ENCODE measurements around the gene MTO1. TPM values are rescaled to one million over a fixed set of nuclear protein-coding genes. Genes with fewer than 3 reads are reported as not detected.

The MTO1 gene
- total and polyA plus RNA-seq, 2 of the 4 experiments (the other 2 are of a cell fraction), result 15.0 to 39.8 TPM

GRCh38 chr6:73520688-73521350 is 59.3 kb downstream of the MTO1 start, which contains the start of gene EEF1A1:
TSS of gene EEF1A1 (minus strand) at chr6:73521032. CDS start at chr6:73520026, 1,006 bp downstream.
- Histone ChIP-seq H3K4ac (ENCODE audit: low read depth, low read length) (peak within 1 kb of the TSS; percentile 97), H2AFZ (replicated peaks; ENCODE audit: low read length, poor library complexity) (peak within 1 kb of the TSS; percentile 88), H2BK5ac (ENCODE audit: low read depth, low read length, poor library complexity, severe bottlenecking) (peak within 1 kb of the TSS; percentile 98), H3K14ac (replicated peaks; ENCODE audit: low read depth, low read length) (peak within 1 kb of the TSS; percentile 99), H3K79me1 (ENCODE audit: low read depth in 1 of 2, low read length in 2 of 2) (peaks cover 12 to 32% of the 10 kb centered on the region in 2 experiments; a peak in 2 of 4 replicates), H4K8ac (ENCODE audit: low read depth in 2 of 2, low read length in 2 of 2) (peak within 1 kb of the TSS; percentile 84 to 95), H3K4me3 (ENCODE audit: insufficient read depth, low read depth, low read length) (peak within 1 kb of the TSS; percentile 84), H3K4me1 (ENCODE audit: control insufficient read depth, insufficient read depth, low read length) (peaks cover 9% of the 10 kb centered on the region), H3K56ac (ENCODE audit: extremely low read depth, insufficient read depth, low read length) (peak within 1 kb of the TSS; percentile 96), H3K9ac (ENCODE audit: low read depth, low read length) (peak within 1 kb of the TSS; percentile 99), H3K36me3 (ENCODE audit: control insufficient read depth, insufficient read depth, low read length) (peaks cover 39% of the 10 kb centered on the region), H2BK120ac (ENCODE audit: low read depth, low read length) (peak within 1 kb of the TSS; percentile 79), H2AK5ac (ENCODE audit: low read depth, low read length) (peak within 1 kb of the TSS; percentile 96), H3K9me3 (ENCODE audit: control insufficient read depth, insufficient read depth, low read length) (no peaks in the 10 kb centered on the region), H4K91ac (ENCODE audit: insufficient read depth, low read depth, low read length) (peak within 1 kb of the TSS; percentile 96), H2BK15ac (ENCODE audit: low read depth, low read length) (peak within 1 kb of the TSS; percentile 75; the same call in 2 of the 3 replicates), H3K18ac (ENCODE audit: low read depth, low read length) (peak within 1 kb of the TSS; percentile 95), H3K23ac (ENCODE audit: low read depth, low read length) (peak within 1 kb of the TSS; percentile 99), H2AK9ac (replicated peaks; ENCODE audit: low read depth, low read length, poor library complexity) (peak within 1 kb of the TSS; percentile 97), H4K20me1 (ENCODE audit: insufficient read depth, low read length) (peaks cover 49% of the 10 kb centered on the region), H3K27ac (ENCODE audit: insufficient read depth, low read length) (peak within 1 kb of the TSS; percentile 97), H3K27me3 (ENCODE audit: control insufficient read depth, insufficient read depth, low read length) (no peaks in the 10 kb centered on the region), H2BK20ac (ENCODE audit: low read depth, low read length) (peak within 1 kb of the TSS; percentile 7), H3K9me1 (ENCODE audit: insufficient read depth, low read length) (no peaks in the 10 kb centered on the region), H4K5ac (ENCODE audit: low read depth, low read length) (peak within 1 kb of the TSS; percentile 81), H3K4me2 (ENCODE audit: low read depth, low read length) (peak within 1 kb of the TSS; percentile 87)
- intact Hi-C loops (cut with micrococcal nuclease), result loop anchor here (1.0 to 2.0 kb wide), 3 partner anchors 59 to 132 kb away; partner anchors contain the start of gene SLC17A5
- CTCF ChIA-PET, result interaction anchor here (0.8 to 1.7 kb wide), 3 partner anchors 59 to 90 kb away, joined by 3 read pairs; no protein-coding TSS in a partner anchor
- dilution Hi-C loops (cut with HindIII; ENCODE audit: low sequenced_read_pairs, unreplicated experiment), result no loop called here
- in situ Hi-C loops (cut with MboI; ENCODE audit: low sequenced_read_pairs), result loop anchor here (5.0 kb wide), 1 partner anchor 61 kb away; no protein-coding TSS in a partner anchor
- ATAC-seq (ENCODE audit: low read depth) (peak; percentile 80), DNase-seq (peak; percentile 100)
- WGBS, 2 experiments (ENCODE audit: extremely low coverage in 2 of 2, insufficient read length in 1 of 2), result 0% methylated on average over 14 of the region's 53 CpGs; no CpG with 5 or more reads in 1 of the 2 experiments
- no TSS peak for BruUV-seq (replicated peaks)
- POLR2A ChIA-PET (ENCODE audit: unreplicated experiment), result interaction anchor here (0.5 to 3.2 kb wide), 11 partner anchors 9 to 133 kb away, joined by 3 to 35 read pairs (median 5); partner anchors contain the start of gene SLC17A5
- TF ChIP-seq RFX5 (IDR thresholded peaks at IDR 0.05; ENCODE audit: low read depth, low read length) (no peak), NFE2L2 (IDR thresholded peaks at IDR 0.05; ENCODE audit: low read depth, low read length) (peak; percentile 25; the same call in 1 of the 2 replicates), MAZ (IDR thresholded peaks at IDR 0.05; ENCODE audit: borderline replicate concordance, low read depth, low read length) (peak; percentile 100), MXI1 (IDR thresholded peaks at IDR 0.05; ENCODE audit: borderline replicate concordance, low read depth, low read length) (no peak; the same call in 1 of the 2 replicates), USF2 (IDR thresholded peaks at IDR 0.05; ENCODE audit: low read depth, low read length) (peak; percentile 18; the same call in 1 of the 2 replicates), MAFK (IDR thresholded peaks at IDR 0.05; ENCODE audit: low read depth, low read length) (no peak), SMC3 (IDR thresholded peaks at IDR 0.05; ENCODE audit: low read depth, low read length) (peak; percentile 29; the same call in 1 of the 2 replicates), FOS (IDR thresholded peaks at IDR 0.05; ENCODE audit: low read depth, low read length) (peak; percentile 32), RAD21 (IDR thresholded peaks at IDR 0.05; ENCODE audit: low read length) (peak; percentile 27), POLR2A (IDR thresholded peaks at IDR 0.05; ENCODE audit: low read depth, low read length) (peak; percentile 100), CTCF (conservative IDR thresholded peaks at IDR 0.05; ENCODE audit: low read depth, low read length) (no peak; the same call in 1 of the 2 replicates), ELK1 (IDR thresholded peaks at IDR 0.05; ENCODE audit: borderline replicate concordance, low read depth, low read length) (no peak), RCOR1 (IDR thresholded peaks at IDR 0.05; ENCODE audit: insufficient replicate concordance, low read length) (no peak)

Data from IMR-90 (cell line).